ENCODE measurements around the gene UGT1A4.

GRCh38 chr2:233764761-233765160 lies 46.2 kb downstream of the UGT1A4 start:
- TF ChIP-seq CTCF (IDR thresholded peaks at IDR 0.05) (no peak), POLR2A (IDR thresholded peaks at IDR 0.05) (no peak)

Measured in vagina (tissue), 2 donors.